ENCODE measurements around the gene ROR2.

Gene ROR2

DNA sequence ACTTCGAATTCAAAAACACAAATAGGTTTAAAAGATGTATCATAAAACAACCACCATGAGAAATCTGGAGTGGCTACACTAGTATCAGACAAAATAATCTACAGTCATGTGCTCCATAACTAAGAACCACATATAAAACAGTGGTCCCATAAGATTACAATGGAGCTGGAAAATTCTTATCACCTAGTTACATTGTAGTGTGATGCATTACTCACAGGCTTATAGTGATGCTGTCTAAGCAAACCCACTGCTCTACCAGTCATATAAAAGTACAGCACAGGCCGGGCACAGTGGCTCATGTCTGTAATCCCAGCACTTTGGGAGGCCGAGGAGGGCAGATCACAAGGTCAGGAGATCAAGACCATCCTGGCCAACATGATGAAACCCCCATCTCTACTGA lies 160.1 kb downstream of the ROR2 start:
- DNase-seq, result no peak

- no peak for DNase-seq
Observed at GRCh38 chr9:91787931-91788330, 162.1 kb downstream of the ROR2 start.

DNA sequence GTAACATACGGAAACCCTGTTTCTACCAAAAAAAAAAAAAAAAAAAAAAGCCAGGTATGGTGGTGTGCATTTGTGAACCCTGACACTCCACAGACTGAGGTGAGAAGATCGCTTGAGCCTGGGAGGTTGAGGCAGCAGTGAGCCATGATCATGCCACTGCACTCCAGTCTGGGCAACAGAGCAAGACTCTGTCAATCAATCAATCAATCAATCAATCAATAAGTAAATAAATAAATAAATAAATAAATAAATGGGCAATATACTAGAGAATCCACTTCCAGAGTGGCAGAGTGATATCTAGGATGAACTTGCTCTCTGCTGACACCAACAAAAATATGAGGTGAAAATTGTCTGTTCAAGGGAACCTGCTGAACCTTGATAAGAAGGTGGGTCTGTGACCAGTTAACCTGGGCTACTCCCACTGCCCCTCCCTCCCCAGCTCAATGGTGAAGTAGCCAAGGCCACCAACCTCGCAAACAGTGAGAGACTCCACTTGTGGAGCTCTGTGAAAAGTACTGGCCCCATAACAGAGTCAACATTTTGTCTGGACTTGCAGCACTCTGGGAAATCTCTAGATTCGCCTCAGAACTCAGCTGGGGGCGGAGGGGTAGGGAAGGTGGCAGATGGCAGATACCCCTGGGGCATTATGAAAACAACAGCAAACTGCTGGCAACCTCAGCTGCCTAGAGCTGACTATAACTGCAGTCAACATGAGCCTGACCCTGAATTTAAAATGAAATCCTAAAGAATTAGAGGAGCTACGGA lies 163.7 kb downstream of the ROR2 start:
- peak; percentile 74 to 82 for DNase-seq

GRCh38 chr9:91785447-91785842 lies 164.6 kb downstream of the ROR2 start:
- no peak for DNase-seq

GRCh38 chr9:91784673-91785446 lies 165.2 kb downstream of the ROR2 start:
- peak in 1 of 2 experiments; percentile 45 for DNase-seq

DNA sequence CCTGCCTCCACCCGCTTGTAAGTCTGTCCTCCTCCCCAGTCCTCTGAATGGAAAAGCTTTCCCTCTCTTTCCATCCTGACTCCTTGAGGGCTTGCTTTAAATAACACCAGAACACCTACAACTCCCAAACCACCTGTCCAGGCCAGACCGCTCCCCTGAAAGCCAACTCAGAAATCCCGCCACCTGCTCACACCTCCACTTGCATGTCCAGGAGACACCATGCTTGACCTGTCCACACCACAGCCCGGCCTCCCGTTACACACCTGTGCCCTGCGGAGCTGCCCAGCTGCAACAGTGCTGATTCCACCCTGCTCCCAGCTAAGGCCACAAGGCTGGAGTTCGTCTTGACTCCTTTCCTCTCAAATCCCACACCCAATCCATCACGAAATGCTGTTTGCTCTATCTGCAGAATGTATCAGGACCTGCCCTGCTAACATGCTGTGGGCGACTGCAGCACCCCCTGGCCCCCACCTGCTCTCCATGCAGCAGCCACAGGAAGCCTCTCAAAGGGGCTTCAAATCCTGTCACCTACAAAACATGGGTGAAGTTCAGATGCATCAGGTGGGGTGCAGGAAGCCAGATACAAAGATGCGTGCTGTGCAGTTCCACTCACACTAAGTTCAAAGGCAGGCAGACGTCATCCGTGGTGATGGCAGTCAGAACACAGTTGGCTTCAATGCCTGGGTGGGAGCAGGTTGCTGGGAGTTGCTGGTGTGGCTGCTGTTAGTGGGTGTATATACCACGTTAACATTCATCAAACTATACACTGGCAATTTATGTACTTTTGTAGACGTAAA lies 166.0 kb downstream of the ROR2 start:
- DNase-seq, result no peak

DNA sequence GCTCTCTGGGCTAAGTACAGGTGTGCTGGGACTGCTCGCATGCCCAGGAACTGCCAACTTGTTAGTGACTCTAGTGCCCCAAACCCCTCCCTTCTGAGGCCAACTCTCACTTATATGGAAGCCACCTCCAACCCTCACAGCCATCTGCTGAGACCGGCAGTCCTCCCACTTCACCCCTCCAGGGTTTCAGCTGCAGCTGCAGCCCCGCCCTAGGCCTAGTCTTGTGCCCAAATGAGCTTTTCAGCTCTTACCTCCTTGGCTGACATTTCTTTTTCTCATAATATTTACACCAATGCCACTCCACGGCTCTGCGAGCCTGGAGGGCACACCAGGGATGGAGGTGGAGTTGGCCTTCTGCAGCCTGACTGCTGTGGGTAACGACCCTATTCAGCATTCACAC lies 166.6 kb downstream of the ROR2 start:
- DNase-seq, result peak in 1 of 2 experiments; percentile 76

GRCh38 chr9:91782708-91783214 lies 167.3 kb downstream of the ROR2 start:
- no peak for DNase-seq

GRCh38 chr9:91781906-91782305 lies 168.1 kb downstream of the ROR2 start:
- no peak for DNase-seq

DNA sequence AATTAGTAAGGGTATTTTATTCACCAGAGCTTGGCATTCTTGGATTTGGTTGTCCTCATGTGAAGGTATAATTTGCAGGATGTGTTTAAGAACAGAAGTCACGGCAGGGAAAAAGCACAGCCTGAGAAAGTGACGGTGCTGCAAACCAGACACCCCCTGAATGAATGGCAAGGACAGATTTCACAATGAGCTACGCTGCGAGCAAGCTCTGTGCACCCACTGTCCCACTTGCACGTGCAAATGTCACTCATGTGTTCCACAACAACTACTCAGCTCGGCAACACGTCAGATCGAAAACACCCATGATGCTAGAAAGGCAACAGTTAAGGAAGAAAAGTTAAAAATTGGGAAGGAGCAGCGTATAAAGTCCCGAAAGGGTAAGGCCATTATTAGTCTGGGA lies 168.9 kb downstream of the ROR2 start:
- DNase-seq, result no peak

DNA sequence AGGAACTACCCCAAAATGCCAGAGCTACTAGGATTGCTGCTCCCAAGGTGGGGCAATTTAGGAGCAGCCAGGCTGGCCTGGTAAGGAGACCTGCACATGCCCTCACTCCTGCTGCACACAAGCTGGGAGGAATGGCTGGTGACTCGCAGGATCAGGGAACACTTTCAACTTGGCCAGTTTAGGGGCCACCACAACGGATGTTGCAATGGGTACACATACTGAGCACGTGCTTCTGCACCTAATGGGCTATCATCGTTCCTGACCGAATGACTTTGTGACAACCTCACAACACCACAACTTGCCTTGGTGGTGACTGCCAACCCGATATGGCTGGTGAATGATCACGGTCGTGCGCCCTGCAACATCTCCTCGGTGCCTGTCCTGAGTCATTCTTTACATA lies 172.0 kb downstream of the ROR2 start:
- no peak for DNase-seq

GRCh38 chr9:91777292-91777830 lies 172.7 kb downstream of the ROR2 start:
- no peak for DNase-seq

DNA sequence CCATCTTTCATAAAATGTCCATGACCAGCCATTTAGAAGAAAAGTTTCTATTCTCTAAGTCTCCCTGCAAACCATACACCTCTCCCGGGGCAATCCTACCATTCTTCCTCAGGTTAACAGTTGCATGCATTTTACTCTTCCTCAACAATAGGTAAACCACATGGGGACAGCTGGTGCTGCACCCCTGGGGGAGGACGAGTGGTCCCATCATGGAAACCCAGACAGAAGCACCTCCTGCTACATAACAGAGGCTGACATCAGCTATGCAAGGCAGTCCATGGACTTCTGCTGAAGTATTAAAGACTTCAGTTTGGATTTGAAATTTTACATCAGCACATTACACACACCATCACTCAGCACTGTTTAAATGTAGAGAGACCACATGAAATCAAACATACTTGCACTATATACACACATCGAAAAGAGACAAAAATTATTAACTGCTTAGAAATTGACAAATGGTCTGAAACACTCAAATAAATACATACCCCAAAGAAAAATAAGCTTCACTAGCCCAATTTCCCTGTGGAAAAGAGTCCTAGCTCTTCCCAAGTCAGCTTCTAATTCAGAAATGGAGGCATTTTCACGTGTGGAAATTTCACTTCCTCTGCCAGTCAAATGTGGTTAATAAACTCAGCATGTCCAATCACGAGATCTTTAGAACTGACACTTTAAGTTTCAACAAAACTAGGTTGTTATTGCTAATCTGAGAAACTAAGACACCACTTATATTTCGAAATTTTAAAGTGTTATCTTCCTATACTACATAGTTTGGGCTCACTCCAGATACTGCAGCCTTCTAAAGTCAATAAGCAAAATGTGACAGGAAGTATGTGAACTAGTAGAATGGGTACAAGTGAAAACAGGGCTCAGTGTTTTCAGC lies 173.4 kb downstream of the ROR2 start:
- peak; percentile 57 to 75 for DNase-seq

GRCh38 chr9:91775708-91776028 lies 174.4 kb downstream of the ROR2 start:
- no peak for DNase-seq

- peak; percentile 97 to 99 for DNase-seq
Observed at GRCh38 chr9:91775011-91775707, 174.9 kb downstream of the ROR2 start.

DNA sequence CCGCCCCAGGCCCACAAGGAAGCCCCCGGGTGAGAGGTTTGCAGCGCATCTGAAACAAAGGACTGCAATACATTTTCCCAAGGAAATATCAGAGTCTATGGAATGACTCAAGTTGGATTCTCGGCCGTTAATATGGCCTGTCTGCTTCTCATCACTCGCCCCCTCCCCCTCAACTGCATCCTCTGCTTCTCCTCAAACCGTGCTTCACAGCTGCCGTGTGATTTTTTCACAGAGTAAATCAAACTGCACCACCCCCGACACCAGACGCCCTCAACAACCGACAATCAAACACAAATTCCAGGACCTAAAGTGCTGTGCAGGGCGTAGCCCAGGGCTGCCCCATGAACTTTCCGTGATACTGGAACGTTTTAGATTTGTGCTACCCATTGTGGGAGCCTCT lies 176.9 kb downstream of the ROR2 start:
- DNase-seq, result no peak

DNA sequence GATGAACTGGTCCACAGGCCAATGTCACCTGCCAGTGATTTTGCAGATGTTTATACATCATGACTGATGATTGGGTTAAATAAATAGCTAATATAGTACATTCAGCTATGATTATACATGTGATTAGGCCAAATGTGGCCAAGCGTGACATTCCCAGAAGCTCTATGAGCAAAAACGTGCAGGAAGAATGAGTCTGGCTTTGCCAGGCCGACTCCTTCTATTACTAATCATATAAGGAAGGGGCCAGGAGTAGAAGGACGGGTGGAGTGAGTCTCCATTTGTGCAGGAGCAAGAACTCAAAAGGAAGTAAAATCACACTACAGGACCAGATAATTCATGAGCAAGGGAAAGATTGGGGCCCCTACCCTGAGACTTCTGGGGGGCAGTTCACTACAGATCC lies 178.2 kb downstream of the ROR2 start:
- no peak for DNase-seq

GRCh38 chr9:91771027-91771426 lies 179.0 kb downstream of the ROR2 start:
- peak in 1 of 2 experiments; percentile 66 for DNase-seq

DNA sequence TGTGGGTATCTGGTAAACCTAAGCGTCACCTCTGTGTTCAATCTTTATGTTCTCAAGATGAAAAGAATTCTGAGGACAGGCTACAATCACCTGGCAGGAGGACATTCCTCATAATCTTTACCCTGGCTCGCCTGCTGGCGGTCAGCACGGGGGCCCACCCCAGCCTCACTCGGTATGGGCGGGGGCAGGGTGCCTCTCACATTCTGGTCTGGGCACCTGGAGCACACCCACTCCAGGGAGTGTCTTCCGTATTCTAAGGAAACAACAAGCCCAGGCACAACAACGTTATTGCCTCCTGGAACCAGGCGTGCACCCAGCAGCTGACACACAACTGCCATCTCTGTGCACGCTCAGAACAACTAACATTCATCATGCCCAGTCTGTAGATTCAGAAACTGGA lies 179.8 kb downstream of the ROR2 start:
- DNase-seq, result no peak

- no peak for DNase-seq
Observed at GRCh38 chr9:91768977-91769916, 180.8 kb downstream of the ROR2 start.

Data from NCI-H524 (cell line).